Astrocyte of the cerebellum (primary cell): ENCODE measurements around the gene DLGAP1.

ENCODE experiments used
- DNase-seq: peaks from one replicate; pipeline ENCODE4 v3.0.0-alpha.2; 2011; ENCODE audit warnings: low read depth
- H3K4me3 ChIP-seq: 2 replicates; pipeline ENCODE4 v1.5.1; 2011; ENCODE audit warnings: mild to moderate bottlenecking, low read depth, low read length, moderate library complexity
- CTCF ChIP-seq: IDR thresholded peaks from 2 replicates; pipeline ENCODE4 v1.5.1; 2012; ENCODE audit warnings: low read length, low read depth, moderate library complexity, mild to moderate bottlenecking; ENCODE audit errors: missing control alignments
- in situ Hi-C: cut with HindIII; loops from 2 replicates; pipeline ENCODE4 v1.10.0; 2017; ENCODE audit warnings: low sequenced_read_pairs

The DLGAP1 gene

DNA sequence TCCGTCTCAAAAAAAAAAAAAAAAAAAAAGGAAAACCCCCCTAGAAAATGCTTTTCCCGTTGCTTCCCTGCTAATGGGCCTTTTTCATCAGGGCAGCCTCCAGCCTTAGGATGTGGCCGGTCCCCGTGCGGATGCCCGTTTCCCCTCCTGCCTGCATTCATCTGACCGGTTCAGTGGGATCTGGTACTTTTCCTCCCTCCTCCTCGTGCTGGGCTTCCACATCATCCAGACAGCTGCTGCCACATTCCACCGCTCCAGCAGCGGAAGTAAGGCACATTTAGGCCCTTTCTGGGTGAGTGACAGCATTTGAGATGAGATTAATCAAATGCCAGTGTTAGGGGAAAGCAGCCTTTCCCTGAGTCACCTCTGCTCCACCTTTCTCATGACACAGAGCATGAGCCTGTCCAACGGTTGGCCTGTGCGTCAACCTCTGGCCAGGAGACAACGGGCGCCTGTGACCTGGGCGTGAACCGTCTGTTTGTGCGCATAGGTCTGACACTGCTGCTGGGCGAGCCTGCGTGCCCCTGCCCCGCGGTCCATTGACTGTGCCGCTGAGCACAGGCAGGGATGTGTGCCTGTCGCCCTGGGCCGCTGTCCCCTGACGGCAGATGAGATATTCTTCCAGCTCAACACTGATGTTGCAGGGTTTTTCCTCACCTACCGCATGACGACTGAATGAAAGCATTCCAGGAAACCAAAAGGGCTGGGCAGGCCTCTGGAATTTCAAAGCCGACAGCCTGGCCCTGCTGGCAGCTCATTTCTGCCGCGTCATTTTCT lies 831.1 kb downstream of the DLGAP1 start:
- in situ Hi-C loops = no loop called here
- no peak overlapping the region for H3K4me3 ChIP-seq
- no peak for TF ChIP-seq CTCF
- DNase-seq = peak; percentile 95

DNA sequence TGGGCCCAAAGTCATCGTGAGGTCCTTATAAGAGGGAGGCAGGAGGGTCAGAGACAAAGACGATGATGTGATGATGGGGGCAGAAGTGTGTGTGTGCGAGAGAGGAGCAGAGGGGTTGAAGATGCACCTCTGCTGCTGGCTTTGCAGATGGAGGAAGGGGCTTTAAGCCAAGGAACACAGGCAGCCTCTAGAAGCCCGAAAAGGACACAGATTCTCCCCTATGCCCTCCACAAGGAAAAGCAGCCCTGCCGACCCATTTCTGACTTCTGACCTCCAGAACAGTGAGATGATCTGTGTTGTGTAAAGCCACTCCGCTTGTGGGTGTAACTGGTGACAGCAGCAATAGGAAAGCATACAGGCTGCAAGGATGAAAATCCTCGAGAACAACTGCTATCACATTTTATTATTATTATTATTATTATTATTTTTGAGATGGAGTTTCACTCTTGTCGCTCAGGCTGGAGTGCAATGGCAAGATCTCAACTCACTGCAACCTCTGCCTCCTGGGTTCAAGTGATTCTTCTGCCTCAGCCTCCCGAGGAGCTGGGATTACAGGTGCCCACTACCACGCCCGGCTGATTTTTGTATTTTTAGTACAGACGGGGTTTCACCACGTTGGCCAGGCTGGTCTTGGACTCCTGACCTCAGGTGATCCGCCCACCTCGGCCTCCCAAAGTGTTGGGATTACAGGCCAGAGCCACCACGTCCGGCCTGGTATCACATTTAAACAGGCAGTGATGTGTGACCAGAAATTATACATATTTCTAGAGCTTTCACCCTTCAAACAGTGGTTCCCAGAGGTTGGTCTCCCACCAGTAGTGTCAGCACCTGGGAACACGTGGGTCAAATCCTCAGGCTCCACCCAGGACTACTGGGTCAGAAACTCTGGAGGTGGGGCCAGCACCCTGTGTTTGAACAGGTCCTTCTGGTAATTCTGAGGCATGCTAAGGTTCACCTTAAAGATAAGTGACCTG lies 834.7 kb downstream of the DLGAP1 start:
- no peak overlapping the region for H3K4me3 ChIP-seq
- in situ Hi-C loops = no loop called here
- no peak for DNase-seq
- no peak for TF ChIP-seq CTCF

DNA sequence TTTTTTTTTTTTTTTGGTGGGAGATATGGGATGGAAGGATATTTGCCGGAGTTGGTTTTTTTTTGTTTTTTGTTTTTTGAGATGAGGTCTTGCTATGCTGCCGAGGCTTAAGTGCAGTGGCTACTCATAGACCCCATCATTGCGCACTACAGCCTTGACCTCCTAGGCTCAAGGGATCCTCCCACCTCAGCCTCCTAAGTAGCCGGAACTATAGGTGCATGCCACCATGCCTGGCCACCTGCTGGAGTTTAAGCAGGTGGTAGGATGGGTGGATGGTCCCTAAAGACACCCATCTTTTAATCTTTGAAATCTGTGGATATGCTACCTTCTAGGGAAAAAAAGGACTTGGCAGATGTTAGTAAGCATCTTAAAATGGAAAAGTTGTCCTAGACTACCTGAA lies 835.4 kb downstream of the DLGAP1 start:
- no peak overlapping the region for H3K4me3 ChIP-seq
- no peak for DNase-seq
- TF ChIP-seq CTCF = no peak
- in situ Hi-C loops = no loop called here

DNA sequence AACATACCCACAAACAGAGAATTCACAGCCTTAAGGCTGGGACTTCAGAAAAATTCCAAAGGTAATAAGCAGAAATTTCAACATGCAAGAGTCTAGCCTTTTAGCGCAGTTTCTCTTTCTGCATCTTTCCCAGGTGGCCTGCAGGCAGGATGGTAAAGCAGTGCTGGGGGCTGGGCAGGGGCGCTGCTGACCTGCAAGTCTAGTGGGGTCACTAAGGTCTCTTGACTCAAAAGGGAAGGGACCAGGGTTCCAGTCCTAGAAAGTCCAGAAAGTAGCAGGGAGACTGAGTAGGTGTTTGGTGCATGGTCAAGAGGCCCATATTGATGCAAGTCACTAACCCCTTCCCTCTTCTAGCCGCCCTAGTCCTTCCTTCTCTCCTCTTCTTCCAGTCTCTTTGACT lies 835.9 kb downstream of the DLGAP1 start:
- DNase-seq = no peak
- in situ Hi-C loops = no loop called here
- no peak for TF ChIP-seq CTCF

DNA sequence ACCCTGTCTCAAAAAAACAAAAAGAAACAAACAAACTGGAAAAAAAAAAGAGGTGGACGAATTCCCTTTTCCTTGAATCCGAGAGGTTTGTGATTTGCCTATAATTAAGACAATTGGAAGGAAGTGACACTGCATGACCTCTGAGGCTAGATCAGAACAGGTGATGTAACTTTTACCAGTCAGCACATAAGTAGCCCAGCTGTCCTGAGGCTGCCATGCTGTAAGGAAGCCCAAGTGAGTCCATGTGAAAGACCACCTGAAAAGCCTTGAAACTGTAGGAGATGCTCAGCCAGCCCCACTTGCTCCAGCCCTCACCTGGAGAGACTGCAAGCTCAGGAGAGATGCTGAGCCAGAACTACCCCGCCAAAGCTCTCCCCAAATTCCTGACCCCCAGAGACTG lies 838.4 kb downstream of the DLGAP1 start:
- no peak for DNase-seq
- in situ Hi-C loops = no loop called here
- H3K4me3 ChIP-seq = no peak overlapping the region
- TF ChIP-seq CTCF = no peak

More for the DNA sequence above, 835.9 kb downstream of the DLGAP1 start:
- H3K4me3 ChIP-seq = no peak overlapping the region

DNA sequence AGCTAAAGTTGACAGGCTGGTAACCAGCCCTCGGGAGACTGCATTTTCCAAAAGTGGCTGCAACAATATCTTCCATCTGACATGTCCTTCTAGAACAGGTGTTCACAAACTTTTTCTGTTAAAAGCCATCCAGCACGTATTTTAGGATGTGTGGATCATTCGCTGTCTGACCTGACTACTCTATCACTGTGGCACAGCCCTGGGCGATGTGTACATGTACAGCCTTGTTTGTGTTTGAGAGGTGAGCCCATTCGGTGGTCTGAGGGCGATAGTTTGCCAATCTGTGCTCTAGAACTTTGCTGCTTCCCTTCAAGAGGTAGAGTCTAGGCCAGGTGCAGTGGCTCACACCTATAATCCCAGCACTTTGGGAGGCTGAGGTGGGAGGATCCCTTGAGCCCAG lies 839.0 kb downstream of the DLGAP1 start:
- in situ Hi-C loops = no loop called here
- DNase-seq = no peak
- TF ChIP-seq CTCF = no peak
- no peak overlapping the region for H3K4me3 ChIP-seq
